Fibroblast of mammary gland (primary cell): Measurements from ENCODE around the gene IFITM2.
"Not testable (repeated sequence)": the region's sequence is repeated elsewhere in the genome, so short reads cannot be mapped to it uniquely, and the experiment has no call there.

Experiments used
- DNase-seq: peaks from one replicate; pipeline ENCODE4 v3.0.0-alpha.2; 2010; ENCODE audit warnings: low read depth
- H3K4me3 ChIP-seq: 2 replicates; pipeline ENCODE4 v1.5.1; 2011; ENCODE audit warnings: low read depth, mild to moderate bottlenecking, low read length, moderate library complexity; ENCODE audit not compliant: control insufficient read depth
- CTCF ChIP-seq: conservative IDR thresholded peaks from 2 replicates; pipeline ENCODE4 v1.5.1; 2011; ENCODE audit warnings: low read depth, low read length, inconsistent platforms; ENCODE audit not compliant: control insufficient read depth, insufficient read depth

The IFITM2 gene

DNA sequence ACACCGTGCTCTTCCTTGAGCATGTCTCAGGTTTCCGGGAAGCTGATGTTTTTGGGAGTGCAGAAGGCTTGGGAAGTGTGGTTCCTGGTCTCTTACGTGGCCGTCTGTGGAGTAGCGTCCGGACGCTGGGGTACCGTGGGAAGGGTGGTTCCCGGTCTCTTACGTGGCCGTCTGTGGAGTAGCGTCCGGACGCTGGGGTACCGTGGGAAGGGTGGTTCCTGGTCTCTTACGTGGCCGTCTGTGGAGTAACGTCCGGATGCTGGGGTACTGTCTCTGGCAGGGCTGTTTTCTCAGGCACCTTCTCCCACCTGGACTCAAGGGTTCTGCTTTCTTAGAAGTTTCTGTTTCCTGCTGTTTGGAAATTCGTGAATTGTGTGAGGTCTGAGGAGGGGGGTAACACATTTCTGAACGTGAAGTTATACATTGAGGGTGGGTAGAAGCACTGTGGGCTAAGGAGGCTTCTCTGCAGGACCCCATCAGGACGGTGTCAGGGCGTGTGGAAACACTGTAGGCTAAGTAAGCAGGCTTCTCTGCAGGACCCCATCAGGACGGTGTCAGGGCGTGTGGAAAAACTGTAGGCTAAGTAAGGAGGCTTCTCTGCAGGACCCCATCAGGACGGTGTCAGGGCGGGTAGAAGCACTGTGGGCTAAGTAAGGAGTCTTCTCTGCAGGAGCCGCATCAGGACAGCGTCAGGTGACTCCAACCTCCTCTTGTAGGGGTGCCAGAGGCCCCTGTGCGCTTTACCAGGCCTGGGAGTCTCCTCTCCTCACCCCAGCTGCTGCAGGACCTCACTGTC lies 18.4 kb downstream of the IFITM2 start:
- DNase-seq: no peak
- TF ChIP-seq CTCF: no peak
- H3K4me3 ChIP-seq: no peak overlapping the region

- no peak for TF ChIP-seq CTCF
- no peak overlapping the region for H3K4me3 ChIP-seq
- no peak for DNase-seq
Measured at GRCh38 chr11:326592-326841, 18.9 kb downstream of the IFITM2 start.

GRCh38 chr11:326842-327580 lies 19.4 kb downstream of the IFITM2 start:
- peak; percentile 76 for DNase-seq
- no peak overlapping the region for H3K4me3 ChIP-seq

GRCh38 chr11:327581-327923 lies 19.9 kb downstream of the IFITM2 start:
- no peak overlapping the region for H3K4me3 ChIP-seq
- no peak for TF ChIP-seq CTCF
- no peak for DNase-seq

More at GRCh38 chr11:326842-327580, 19.4 kb downstream of the IFITM2 start:
- TF ChIP-seq CTCF: no peak

- no peak overlapping the region for H3K4me3 ChIP-seq
- no peak for DNase-seq
- no peak for TF ChIP-seq CTCF
Measured at GRCh38 chr11:328012-328411, 20.4 kb downstream of the IFITM2 start.

DNA sequence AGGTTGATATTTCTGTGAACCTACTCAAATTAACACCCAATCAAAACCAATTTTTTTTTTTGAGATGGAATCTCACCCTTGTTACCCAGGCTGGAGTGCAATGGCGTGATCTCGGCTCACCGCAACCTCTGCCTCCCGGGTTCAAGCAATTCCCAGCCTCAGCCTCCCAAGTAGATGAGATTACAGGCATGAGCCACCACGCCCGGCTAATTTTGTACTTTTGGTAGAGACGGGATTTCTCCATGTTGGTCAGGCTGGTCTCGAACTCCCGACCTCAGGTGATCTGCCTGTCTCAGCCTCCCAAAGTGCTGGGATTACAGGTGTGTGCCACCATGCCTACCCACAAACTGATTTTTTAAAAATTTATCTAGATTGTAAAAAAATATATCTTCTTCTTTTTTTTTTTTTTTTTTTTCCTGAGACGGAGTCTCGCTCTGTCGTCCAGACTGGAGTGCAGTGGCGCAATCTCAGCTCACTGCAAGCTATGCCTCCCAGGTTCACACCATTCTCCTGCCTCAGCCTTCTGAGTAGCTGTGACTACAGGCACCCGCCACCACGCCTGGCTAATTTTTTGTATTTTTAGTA lies 21.0 kb downstream of the IFITM2 start:
- DNase-seq, H3K4me3 ChIP-seq: not testable (repeated sequence)

GRCh38 chr11:329886-330253 lies 22.3 kb downstream of the IFITM2 start:
- TF ChIP-seq CTCF: no peak
- no peak for DNase-seq
- H3K4me3 ChIP-seq: no peak overlapping the region
